B cell (primary cell): ENCODE data around the gene PPP1R13B. TPM values are rescaled to one million over a fixed set of nuclear protein-coding genes. Genes with fewer than 3 reads are reported as not detected.

ENCODE experiments used
- ATAC-seq: fragments of 200-7000 bp; cut with Tn5 transposase; one replicate; pipeline ENCODE4 v1.10.0; 2021; ENCODE audit warnings: low read depth, mild to moderate bottlenecking, moderate number of reproducible peaks, moderate library complexity
- CTCF ChIA-PET: fragments of 350-600 bp; sonication (Branson Sonifier 250); formaldehyde crosslinking; loops from one replicate; lab custom pipeline; 2021; ENCODE audit warnings: antibody characterized with exemption, inconsistent platforms; lab: Charles Lee
- POLR2A ChIA-PET: fragments of 350-600 bp; sonication (Branson Sonifier 250); formaldehyde crosslinking; loops from one replicate; lab custom pipeline; 2021; ENCODE audit warnings: antibody characterized with exemption; lab: Charles Lee
- DNase-seq: peaks from one replicate; pipeline ENCODE4 v3.0.0; 2013
- H2AFZ ChIP-seq: 2 replicates; pipeline ENCODE4 v1.6.1; 2012; ENCODE audit warnings: mild to moderate bottlenecking, low read depth, low read length; ENCODE audit not compliant: insufficient read depth, poor library complexity, severe bottlenecking
- H3K27ac ChIP-seq, 2 donors: 1 replicate in 1 of 2; 2 replicates in 1 of 2; pipeline ENCODE4 v1.5.1; 2012 to 2013; ENCODE audit warnings: low read length in 2 of 2, mild to moderate bottlenecking in 2 of 2, moderate library complexity in 1 of 2
- H3K27me3 ChIP-seq, 4 experiments: fragments of 200-600 bp in 1 of 4; sonication (generic) in 1 of 4; replicated peaks in 1 of 4; 1 replicate in 2 of 4; 2 replicates in 2 of 4; pipeline versions ENCODE4 v1.6.1 to v1.7.0; 2013 to 2016; ENCODE audit warnings: low read length in 3 of 4, mild to moderate bottlenecking in 2 of 4, mixed read lengths in 1 of 4, moderate library complexity in 1 of 4; ENCODE audit not compliant: insufficient read depth in 4 of 4, control insufficient read depth in 3 of 4; ENCODE audit errors: control extremely low read depth in 1 of 4
- H3K36me3 ChIP-seq, 2 experiments: replicated peaks in 1 of 2; 1 replicate in 1 of 2; 2 replicates in 1 of 2; pipeline versions ENCODE4 v1.6.1 to v1.7.1; 2013; ENCODE audit warnings: low read length in 1 of 2; ENCODE audit not compliant: insufficient read depth in 2 of 2, control insufficient read depth in 1 of 2; ENCODE audit errors: control extremely low read depth in 1 of 2, extremely low read depth in 1 of 2
- H3K4me1 ChIP-seq, 2 donors: fragments of 200-600 bp in 1 of 2; sonication (generic) in 1 of 2; 1 replicate in 1 of 2; 2 replicates in 1 of 2; pipeline versions ENCODE4 v1.5.1 to v1.6.1; 2013 to 2017; ENCODE audit warnings: low read length in 2 of 2; ENCODE audit not compliant: control insufficient read depth in 2 of 2, insufficient read depth in 2 of 2
- H3K4me2 ChIP-seq: replicated peaks from 2 replicates; pipeline ENCODE3; 2012; ENCODE audit warnings: mild to moderate bottlenecking, low read depth, low read length; ENCODE audit not compliant: poor library complexity, severe bottlenecking
- H3K4me3 ChIP-seq, 5 experiments: fragments of 200-600 bp in 1 of 5; sonication (generic) in 1 of 5; 1 replicate in 3 of 5; 2 replicates in 2 of 5; pipeline versions ENCODE4 v1.5.1 to v1.7.0; 2011 to 2016; ENCODE audit warnings: low read length in 4 of 5, mild to moderate bottlenecking in 4 of 5, low read depth in 2 of 5, control low read depth in 1 of 5, moderate library complexity in 1 of 5; ENCODE audit not compliant: insufficient read depth in 1 of 5; ENCODE audit errors: control extremely low read depth in 1 of 5, extremely low read depth in 1 of 5
- H3K79me2 ChIP-seq: fragments of 200-600 bp; sonication (generic); one replicate; pipeline ENCODE4 v1.6.0; 2016; ENCODE audit warnings: low read length; ENCODE audit not compliant: control insufficient read depth, insufficient read depth
- H3K9ac ChIP-seq: fragments of 200-600 bp; sonication (generic); 2 replicates; pipeline ENCODE4 v1.6.1; 2017; ENCODE audit warnings: mild to moderate bottlenecking, low read length, moderate library complexity
- H3K9me3 ChIP-seq, 3 donors: one replicate each; pipeline versions ENCODE4 v1.6.1 to v1.7.1; 2013; ENCODE audit warnings: low read length in 2 of 3; ENCODE audit not compliant: control insufficient read depth in 2 of 3, insufficient read depth in 1 of 3; ENCODE audit errors: control extremely low read depth in 1 of 3
- H4K20me1 ChIP-seq: 2 replicates; pipeline ENCODE4 v1.6.0; 2012; ENCODE audit warnings: mild to moderate bottlenecking, low read length; ENCODE audit not compliant: insufficient read depth, control insufficient read depth, poor library complexity, severe bottlenecking
- H3K27ac Mint-ChIP-seq: one replicate; pipeline ENCODE4 v1.8.0; 2021; ENCODE audit warnings: mixed read lengths
- H3K27me3 Mint-ChIP-seq: one replicate; pipeline ENCODE4 v1.8.0; 2021; ENCODE audit warnings: mixed read lengths
- H3K4me1 Mint-ChIP-seq: one replicate; pipeline ENCODE4 v1.8.0; 2021; ENCODE audit warnings: mixed read lengths
- H3K4me3 Mint-ChIP-seq: one replicate; pipeline ENCODE4 v1.8.0; 2021; ENCODE audit warnings: mixed read lengths
- H3K9me3 Mint-ChIP-seq: one replicate; pipeline ENCODE4 v1.8.0; 2022; ENCODE audit warnings: mixed read lengths; ENCODE audit not compliant: insufficient read depth
- CTCF ChIP-seq: fragments of 200-600 bp; IDR thresholded peaks from one replicate; pipeline ENCODE4 v1.8.0; 2022; ENCODE audit warnings: antibody characterized with exemption, mild to moderate bottlenecking
- EZH2 ChIP-seq: IDR thresholded peaks from 2 replicates; pipeline ENCODE4 v1.6.1; 2012; ENCODE audit warnings: borderline replicate concordance, low read depth, mild to moderate bottlenecking, moderate library complexity, low read length; ENCODE audit not compliant: insufficient read depth, poor library complexity, severe bottlenecking
- WGBS: methylation state at CpG from one replicate; pipeline ENCODE4 v1.1.5; 2013; ENCODE audit warnings: missing lambda C conversion rate; ENCODE audit not compliant: insufficient coverage; 5-methylcytosine and 5-hydroxymethylcytosine counted together
- intact Hi-C: fragments of 100-400 bp; cut with micrococcal nuclease; formaldehyde crosslinking; loops from one replicate; pipeline ENCODE4 v1.10.0; 2022
- polyA plus RNA-seq: library from polyadenylated mRNA; depleted of rRNA; stranded (reverse); fragments of >200 nt; gene quantifications from 2 replicates; pipeline ENCODE4 v1.2.3, GENCODE V29; 2012
- total RNA-seq, 2 donors: library from RNA; stranded (reverse); fragments of 120-200 nt in 1 of 2; gene quantifications; 1 replicate in 1 of 2; 2 replicates in 1 of 2; pipeline versions ENCODE4 v1.2.3 to v1.2.4, GENCODE V29; 2013 to 2022

The PPP1R13B gene
- total and polyA plus RNA-seq, 2 donors (not counting 1 experiment from before 2014, with no cell fraction given), result 10.1 to 27.7 TPM

DNA sequence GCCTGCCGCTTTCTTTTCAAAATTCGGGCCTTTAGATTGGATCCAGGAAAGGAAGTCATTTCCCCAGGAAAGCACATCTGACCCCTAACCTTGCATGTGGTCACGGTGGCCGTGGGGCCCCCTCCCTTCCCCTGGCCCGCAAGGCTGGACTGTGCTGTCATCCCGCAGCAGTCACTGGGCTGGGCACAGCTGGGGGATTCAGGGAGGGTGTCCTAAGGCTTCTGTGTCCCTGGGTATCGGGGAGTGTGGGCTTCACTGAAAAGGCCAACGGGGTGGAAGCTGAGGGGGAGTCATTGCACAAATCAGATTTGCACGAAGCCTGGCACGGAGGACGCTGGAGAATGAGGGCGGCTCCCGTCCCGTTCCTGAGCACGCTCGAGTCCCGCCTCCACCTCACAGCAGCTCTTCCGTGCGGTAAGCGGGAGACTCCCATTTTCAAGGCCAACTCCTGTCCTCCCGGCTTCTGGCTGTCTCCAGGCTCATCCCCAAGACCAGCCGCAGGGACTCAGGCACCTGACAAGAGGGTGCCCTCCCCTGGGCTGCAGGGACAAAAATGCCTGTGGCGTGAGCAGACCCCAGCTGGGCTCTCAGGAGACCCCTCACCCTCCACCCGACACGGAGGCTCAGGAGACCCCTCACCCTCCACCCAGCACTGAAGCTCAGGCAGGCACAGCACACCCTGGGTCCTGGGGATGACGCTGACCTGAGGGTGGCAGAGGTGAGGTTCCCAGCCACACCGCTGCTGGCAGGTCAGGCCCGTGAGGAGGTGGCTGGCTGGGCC is 141.7 kb downstream of the PPP1R13B start:
- Histone ChIP-seq H2AFZ (no peak overlapping the region), H3K4me2 (no peak overlapping the region), H3K9ac (no peak overlapping the region), H3K4me1 (peaks cover 17 to 24% of the 10 kb centered on the region in 2 donors), H4K20me1 (peaks cover 13% of the 10 kb centered on the region), H3K27me3 (no peaks in the 10 kb centered on the region), H3K36me3 (peaks cover 0 to 35% of the 10 kb centered on the region in 2 experiments), H3K9me3 (no peaks in the 10 kb centered on the region), H3K4me3 (no peak overlapping the region), H3K79me2 (peaks cover 3% of the 10 kb centered on the region), H3K27ac (no peak overlapping the region)
- Mint-ChIP-seq H3K27ac (peak overlapping the region; percentile 7), H3K4me1 (peaks cover 23% of the 10 kb centered on the region), H3K4me3 (no peak overlapping the region), H3K27me3 (no peaks in the 10 kb centered on the region), H3K9me3 (no peaks in the 10 kb centered on the region)
- no peak for TF ChIP-seq EZH2
- no peak for TF ChIP-seq CTCF
- intact Hi-C loops, result no loop called here
- DNase-seq (no peak), ATAC-seq (no peak)
- ChIA-PET CTCF (interaction anchor here (1.1 kb wide), 1 partner anchor 25 kb away, joined by 3 read pairs; no protein-coding TSS in a partner anchor), POLR2A (no interaction called here)
- 84% methylated on average over 25 of the region's 28 CpGs for whole genome bisulfite sequencing

GRCh38 chr14:103705118-103705503 is 142.3 kb downstream of the PPP1R13B start:
- Histone ChIP-seq H3K27ac (no peak overlapping the region), H3K9ac (no peak overlapping the region), H3K36me3 (peaks cover 0 to 38% of the 10 kb centered on the region in 2 experiments), H3K4me2 (no peak overlapping the region), H3K4me3 (no peak overlapping the region), H4K20me1 (peaks cover 19% of the 10 kb centered on the region), H3K79me2 (peaks cover 6% of the 10 kb centered on the region), H3K27me3 (no peaks in the 10 kb centered on the region), H3K9me3 (no peaks in the 10 kb centered on the region), H2AFZ (no peak overlapping the region), H3K4me1 (peaks cover 20 to 29% of the 10 kb centered on the region in 2 donors)
- WGBS, result 70% methylated on average over 15 of the region's 15 CpGs
- ATAC-seq (no peak), DNase-seq (no peak)
- Mint-ChIP-seq H3K4me1 (peaks cover 26% of the 10 kb centered on the region), H3K9me3 (no peaks in the 10 kb centered on the region), H3K27me3 (no peaks in the 10 kb centered on the region), H3K4me3 (no peak overlapping the region), H3K27ac (peak overlapping the region; percentile 7)
- ChIA-PET POLR2A (no interaction called here), CTCF (interaction anchor here (1.1 kb wide), 1 partner anchor 25 kb away, joined by 3 read pairs; no protein-coding TSS in a partner anchor)
- TF ChIP-seq CTCF (no peak), EZH2 (no peak)
- intact Hi-C loops, result no loop called here
